ENCODE measurements around the gene TMEM147.
A peak's percentile ranks its signal among the peaks of the same experiment; 100 is the strongest.
"Not testable (repeated sequence)": the region's sequence is repeated elsewhere in the genome, so short reads cannot be mapped to it uniquely, and the experiment has no call there.

The TMEM147 gene

DNA sequence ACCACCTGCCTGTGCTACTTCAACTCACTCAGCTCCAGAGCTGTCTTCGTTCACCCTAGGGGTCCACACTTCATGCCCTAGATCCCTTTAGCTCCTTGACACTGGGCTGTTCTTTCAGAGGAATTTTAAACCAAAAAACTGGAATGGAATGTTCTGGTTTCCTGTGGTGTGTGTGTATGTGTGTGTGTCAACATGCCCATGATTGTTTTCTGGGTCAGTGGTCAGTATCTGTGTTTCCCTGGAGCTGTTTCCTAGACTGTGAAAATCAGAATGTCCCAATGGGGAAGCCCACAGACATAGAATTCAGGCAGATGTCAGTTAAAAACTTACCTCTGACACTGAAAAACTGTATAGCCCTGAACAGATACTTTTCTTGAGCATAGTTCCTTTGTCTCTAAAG is 41.9 kb downstream of the TMEM147 start:
- H3K9ac ChIP-seq (ENCODE audit: low read length): no peak overlapping the region
- no peaks in the 10 kb centered on the region for H3K9me2 ChIP-seq (replicated peaks; ENCODE audit: insufficient read depth, low read length)
- no peak overlapping the region for H2AFZ ChIP-seq (ENCODE audit: low read depth, low read length, severe bottlenecking)
- no peak overlapping the region for H3K27ac ChIP-seq (ENCODE audit: low read depth, low read length)
- no peaks in the 10 kb centered on the region for H3K79me2 ChIP-seq (ENCODE audit: insufficient read depth, low read length)
- no peaks in the 10 kb centered on the region for H3F3A ChIP-seq (ENCODE audit: insufficient read depth)
- H4K20me1 ChIP-seq (ENCODE audit: low read depth, low read length): no peaks in the 10 kb centered on the region
- no peak overlapping the region for H3K4me3 ChIP-seq (ENCODE audit: insufficient read depth, low read length, poor library complexity, severe bottlenecking)
- no peaks in the 10 kb centered on the region for H3K36me3 ChIP-seq (ENCODE audit: low read length)
- no peaks in the 10 kb centered on the region for H3K27me3 ChIP-seq (ENCODE audit: low read length)
- H3K4me2 ChIP-seq (ENCODE audit: low read depth, low read length, poor library complexity, severe bottlenecking): no peak overlapping the region
- TF ChIP-seq, protein P1, sequence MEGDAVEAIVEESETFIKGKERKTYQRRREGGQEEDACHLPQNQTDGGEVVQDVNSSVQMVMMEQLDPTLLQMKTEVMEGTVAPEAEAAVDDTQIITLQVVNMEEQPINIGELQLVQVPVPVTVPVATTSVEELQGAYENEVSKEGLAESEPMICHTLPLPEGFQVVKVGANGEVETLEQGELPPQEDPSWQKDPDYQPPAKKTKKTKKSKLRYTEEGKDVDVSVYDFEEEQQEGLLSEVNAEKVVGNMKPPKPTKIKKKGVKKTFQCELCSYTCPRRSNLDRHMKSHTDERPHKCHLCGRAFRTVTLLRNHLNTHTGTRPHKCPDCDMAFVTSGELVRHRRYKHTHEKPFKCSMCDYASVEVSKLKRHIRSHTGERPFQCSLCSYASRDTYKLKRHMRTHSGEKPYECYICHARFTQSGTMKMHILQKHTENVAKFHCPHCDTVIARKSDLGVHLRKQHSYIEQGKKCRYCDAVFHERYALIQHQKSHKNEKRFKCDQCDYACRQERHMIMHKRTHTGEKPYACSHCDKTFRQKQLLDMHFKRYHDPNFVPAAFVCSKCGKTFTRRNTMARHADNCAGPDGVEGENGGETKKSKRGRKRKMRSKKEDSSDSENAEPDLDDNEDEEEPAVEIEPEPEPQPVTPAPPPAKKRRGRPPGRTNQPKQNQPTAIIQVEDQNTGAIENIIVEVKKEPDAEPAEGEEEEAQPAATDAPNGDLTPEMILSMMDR (IDR thresholded peaks at IDR 0.05; ENCODE audit: insufficient read depth, low read length, poor library complexity, severe bottlenecking): no peak
- no peak for TF ChIP-seq EZH2phosphoT487 (conservative IDR thresholded peaks at IDR 0.05; ENCODE audit: low read length)
- no peaks in the 10 kb centered on the region for H3K9me3 ChIP-seq (ENCODE audit: insufficient read depth, low read length)

DNA sequence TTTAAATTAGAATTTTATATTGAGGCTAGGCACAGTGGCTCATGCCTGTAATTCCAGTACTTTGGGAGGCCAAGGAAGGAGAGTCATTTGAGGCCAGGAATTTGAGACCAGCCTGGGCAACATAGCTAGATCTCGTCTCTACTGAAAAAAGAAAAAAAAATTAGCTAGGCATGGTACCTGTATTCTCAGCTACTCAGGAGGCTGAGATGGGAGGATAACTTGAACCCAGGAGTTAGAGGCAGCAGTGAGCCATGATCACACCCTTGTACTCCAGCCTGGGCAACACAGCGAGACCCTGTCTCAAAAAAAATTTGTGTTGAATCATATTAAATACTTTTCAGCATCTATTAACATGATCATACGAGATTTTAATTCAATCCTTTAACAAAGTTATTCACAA is 45.4 kb downstream of the TMEM147 start:
- no peak for TF ChIP-seq EZH2phosphoT487 (conservative IDR thresholded peaks at IDR 0.05; ENCODE audit: low read length)
- TF ChIP-seq, protein P1 (IDR thresholded peaks at IDR 0.05; ENCODE audit: insufficient read depth, low read length, poor library complexity, severe bottlenecking): no peak
- no peak overlapping the region for H3K9ac ChIP-seq (ENCODE audit: low read length)
- H2AFZ ChIP-seq (ENCODE audit: low read depth, low read length, severe bottlenecking): no peak overlapping the region
- H3K79me2 ChIP-seq (ENCODE audit: insufficient read depth, low read length): no peaks in the 10 kb centered on the region
- H3K9me3 ChIP-seq (ENCODE audit: insufficient read depth, low read length): no peaks in the 10 kb centered on the region
- H3K9me2 ChIP-seq (replicated peaks; ENCODE audit: insufficient read depth, low read length): no peaks in the 10 kb centered on the region
- H3K4me3 ChIP-seq (ENCODE audit: insufficient read depth, low read length, poor library complexity, severe bottlenecking): no peak overlapping the region
- no peaks in the 10 kb centered on the region for H3K27me3 ChIP-seq (ENCODE audit: low read length)
- no peaks in the 10 kb centered on the region for H3F3A ChIP-seq (ENCODE audit: insufficient read depth)
- no peak overlapping the region for H3K4me2 ChIP-seq (ENCODE audit: low read depth, low read length, poor library complexity, severe bottlenecking)
- no peak overlapping the region for H3K27ac ChIP-seq (ENCODE audit: low read depth, low read length)
- no peaks in the 10 kb centered on the region for H3K36me3 ChIP-seq (ENCODE audit: low read length)
- H4K20me1 ChIP-seq (ENCODE audit: low read depth, low read length): no peaks in the 10 kb centered on the region

DNA sequence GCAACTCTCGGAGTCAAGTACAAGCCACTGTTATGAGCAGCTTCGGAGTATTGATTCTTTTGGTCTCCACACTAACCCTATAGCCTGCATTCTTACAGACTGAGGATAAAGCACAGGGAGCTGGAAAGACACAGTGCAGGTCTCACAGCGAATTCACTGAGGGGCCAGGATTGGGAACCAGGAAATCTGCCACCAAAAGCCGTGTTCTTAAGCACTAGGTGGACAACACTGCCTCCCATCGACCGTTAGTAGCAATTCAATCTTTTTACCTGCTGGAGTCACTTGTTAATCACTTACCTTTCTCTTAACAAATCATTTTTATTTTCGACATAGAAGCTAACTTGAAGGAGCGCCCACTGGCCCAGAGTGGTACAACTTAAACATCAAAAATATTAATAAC is 46.8 kb downstream of the TMEM147 start:
- Histone ChIP-seq H3K9me2 (replicated peaks; ENCODE audit: insufficient read depth, low read length) (no peaks in the 10 kb centered on the region), H3K9ac (ENCODE audit: low read length) (no peak overlapping the region), H3F3A (ENCODE audit: insufficient read depth) (no peaks in the 10 kb centered on the region), H3K4me3 (ENCODE audit: insufficient read depth, low read length, poor library complexity, severe bottlenecking) (no peak overlapping the region), H3K4me2 (ENCODE audit: low read depth, low read length, poor library complexity, severe bottlenecking) (no peak overlapping the region), H3K9me3 (ENCODE audit: insufficient read depth, low read length) (no peaks in the 10 kb centered on the region), H3K27ac (ENCODE audit: low read depth, low read length) (no peak overlapping the region), H4K20me1 (ENCODE audit: low read depth, low read length) (no peaks in the 10 kb centered on the region), H3K79me2 (ENCODE audit: insufficient read depth, low read length) (no peaks in the 10 kb centered on the region), H3K27me3 (ENCODE audit: low read length) (no peaks in the 10 kb centered on the region), H2AFZ (ENCODE audit: low read depth, low read length, severe bottlenecking) (no peak overlapping the region), H3K36me3 (ENCODE audit: low read length) (no peaks in the 10 kb centered on the region)
- TF ChIP-seq EZH2phosphoT487 (conservative IDR thresholded peaks at IDR 0.05; ENCODE audit: low read length): no peak
- TF ChIP-seq, protein P1 (IDR thresholded peaks at IDR 0.05; ENCODE audit: insufficient read depth, low read length, poor library complexity, severe bottlenecking): peak; percentile 49

DNA sequence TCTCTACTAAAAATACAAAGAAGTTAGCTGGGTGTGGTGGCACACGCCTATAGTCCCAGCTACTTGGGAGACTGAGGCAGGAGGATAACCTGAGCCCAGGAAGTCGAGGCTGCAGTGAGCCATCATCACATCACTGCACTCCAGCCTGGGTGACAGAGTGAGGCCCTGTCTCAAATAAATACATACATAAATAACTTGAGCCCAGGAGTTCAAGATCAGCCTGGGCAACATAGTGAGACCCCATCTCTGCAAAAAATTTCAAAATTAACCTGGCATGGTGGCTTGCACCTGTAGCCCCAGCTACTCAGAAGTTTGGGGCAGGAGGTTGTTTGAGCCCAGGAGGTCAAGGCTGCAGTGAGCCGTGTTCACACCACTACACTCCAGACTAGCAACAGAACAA is 49.6 kb downstream of the TMEM147 start:
- not testable (repeated sequence) for H3K9me2 ChIP-seq (replicated peaks; ENCODE audit: insufficient read depth, low read length); H3K27me3 ChIP-seq (ENCODE audit: low read length); H3F3A ChIP-seq (ENCODE audit: insufficient read depth); H2AFZ ChIP-seq (ENCODE audit: low read depth, low read length, severe bottlenecking); H3K79me2 ChIP-seq (ENCODE audit: insufficient read depth, low read length); H3K36me3 ChIP-seq (ENCODE audit: low read length); H3K9me3 ChIP-seq (ENCODE audit: insufficient read depth, low read length); H3K4me2 ChIP-seq (ENCODE audit: low read depth, low read length, poor library complexity, severe bottlenecking); H3K27ac ChIP-seq (ENCODE audit: low read depth, low read length); H4K20me1 ChIP-seq (ENCODE audit: low read depth, low read length); H3K9ac ChIP-seq (ENCODE audit: low read length); H3K4me3 ChIP-seq (ENCODE audit: insufficient read depth, low read length, poor library complexity, severe bottlenecking)
